SW 1271 (cell line): ENCODE data around the gene CTCFL.

ENCODE experiments used
- DNase-seq, 2 experiments: peaks; one replicate each; lab custom pipeline; 2025; lab: John Stamatoyannopoulos, UW

The CTCFL gene

GRCh38 chr20:57524511-57525176 lies at the start of gene CTCFL:
Gene CTCFL, minus strand, starts transcription at chr20:57525140. Its CDS starts 935 bp downstream, at chr20:57524205.
- DNase-seq = no peak

- DNase-seq = no peak
Measured at GRCh38 chr20:57573894-57574293, 49.0 kb upstream of the CTCFL start.

- no peak for DNase-seq
Measured at GRCh38 chr20:57573242-57573641, 48.3 kb upstream of the CTCFL start.

GRCh38 chr20:57571782-57572416 lies 47.0 kb upstream of the CTCFL start:
- no peak for DNase-seq

GRCh38 chr20:57570920-57571319 lies 46.0 kb upstream of the CTCFL start:
- DNase-seq = no peak

GRCh38 chr20:57570145-57570850 lies 45.4 kb upstream of the CTCFL start:
- DNase-seq = no peak

GRCh38 chr20:57568960-57569359 lies 44.0 kb upstream of the CTCFL start:
- DNase-seq = no peak

GRCh38 chr20:57568088-57568896 lies 43.4 kb upstream of the CTCFL start:
- no peak for DNase-seq

GRCh38 chr20:57567471-57568079 lies 42.6 kb upstream of the CTCFL start:
- DNase-seq = no peak

- no peak for DNase-seq
Measured at GRCh38 chr20:57566803-57567459, 42.0 kb upstream of the CTCFL start.

GRCh38 chr20:57566399-57566798 lies 41.5 kb upstream of the CTCFL start:
- no peak for DNase-seq

GRCh38 chr20:57564951-57565642 lies 40.2 kb upstream of the CTCFL start:
- no peak for DNase-seq

GRCh38 chr20:57564180-57564802 lies 39.4 kb upstream of the CTCFL start:
- DNase-seq = no peak

GRCh38 chr20:57563522-57563921 lies 38.6 kb upstream of the CTCFL start:
- no peak for DNase-seq

- DNase-seq = no peak
Measured at GRCh38 chr20:57562541-57563465, 37.9 kb upstream of the CTCFL start.

GRCh38 chr20:57561356-57562279 lies 36.7 kb upstream of the CTCFL start:
- no peak for DNase-seq

- DNase-seq = no peak
Measured at GRCh38 chr20:57560554-57561355, 35.8 kb upstream of the CTCFL start, which contains the start of gene PCK1. Gene PCK1, plus strand, starts transcription at chr20:57561110. Its CDS starts 302 bp downstream, at chr20:57561412.
